Neural cell (in vitro differentiated cells): ENCODE results near the gene ANKRD39.

ENCODE experiments used
- EP300 ChIP-seq: fragments of 450-650 bp; conservative IDR thresholded peaks from 2 replicates; pipeline ENCODE4 v1.6.1; 2014; ENCODE audit warnings: antibody characterized with exemption, mild to moderate bottlenecking, moderate library complexity; ENCODE audit not compliant: poor library complexity, severe bottlenecking
- EZH2 ChIP-seq: fragments of 200-600, 300-800 bp; shearing (Covaris generic), sonication (generic); IDR thresholded peaks from 2 replicates; pipeline ENCODE4 v1.6.1; 2014; ENCODE audit warnings: antibody characterized with exemption, low read length, borderline replicate concordance, mild to moderate bottlenecking; ENCODE audit not compliant: insufficient read depth, poor library complexity, severe bottlenecking
- POLR2AphosphoS5 ChIP-seq: IDR thresholded peaks from 2 replicates; pipeline ENCODE4 v1.6.1; 2012
- RAD21 ChIP-seq: fragments of 450-650 bp; conservative IDR thresholded peaks from 2 replicates; pipeline ENCODE4 v1.6.1; 2014; ENCODE audit warnings: antibody characterized with exemption, mild to moderate bottlenecking, moderate library complexity
- TF ChIP-seq, protein P1 (sequence below): fragments of 450-650 bp; IDR thresholded peaks from 2 replicates; pipeline ENCODE4 v1.5.1; 2014; ENCODE audit warnings: antibody characterized with exemption, mild to moderate bottlenecking, moderate library complexity; ENCODE audit not compliant: poor library complexity, severe bottlenecking

DNA sequence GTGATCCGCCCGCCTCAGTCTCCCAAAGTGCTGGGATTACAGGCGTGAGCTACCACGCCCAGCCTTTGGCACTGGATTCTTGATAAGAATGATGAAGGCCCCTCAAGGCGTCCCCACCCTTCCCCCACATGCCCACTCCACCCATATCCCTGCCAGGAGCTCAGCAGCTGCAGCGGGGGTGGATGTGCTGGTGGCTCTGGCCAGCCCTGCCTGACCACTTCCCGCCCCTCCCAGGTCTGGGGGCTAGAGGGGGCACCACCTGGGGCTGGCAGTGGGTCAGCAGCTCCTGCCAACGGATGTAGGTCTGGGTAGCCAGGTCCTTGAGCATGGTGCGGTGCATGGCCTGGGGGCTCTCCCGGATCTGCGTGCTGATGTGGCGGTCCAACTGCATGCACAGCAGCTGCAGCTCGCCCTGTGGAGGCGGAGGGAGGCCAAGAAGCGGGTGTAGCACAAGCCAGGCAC is 19.8 kb upstream of the ANKRD39 start:
- TF ChIP-seq, protein P1, sequence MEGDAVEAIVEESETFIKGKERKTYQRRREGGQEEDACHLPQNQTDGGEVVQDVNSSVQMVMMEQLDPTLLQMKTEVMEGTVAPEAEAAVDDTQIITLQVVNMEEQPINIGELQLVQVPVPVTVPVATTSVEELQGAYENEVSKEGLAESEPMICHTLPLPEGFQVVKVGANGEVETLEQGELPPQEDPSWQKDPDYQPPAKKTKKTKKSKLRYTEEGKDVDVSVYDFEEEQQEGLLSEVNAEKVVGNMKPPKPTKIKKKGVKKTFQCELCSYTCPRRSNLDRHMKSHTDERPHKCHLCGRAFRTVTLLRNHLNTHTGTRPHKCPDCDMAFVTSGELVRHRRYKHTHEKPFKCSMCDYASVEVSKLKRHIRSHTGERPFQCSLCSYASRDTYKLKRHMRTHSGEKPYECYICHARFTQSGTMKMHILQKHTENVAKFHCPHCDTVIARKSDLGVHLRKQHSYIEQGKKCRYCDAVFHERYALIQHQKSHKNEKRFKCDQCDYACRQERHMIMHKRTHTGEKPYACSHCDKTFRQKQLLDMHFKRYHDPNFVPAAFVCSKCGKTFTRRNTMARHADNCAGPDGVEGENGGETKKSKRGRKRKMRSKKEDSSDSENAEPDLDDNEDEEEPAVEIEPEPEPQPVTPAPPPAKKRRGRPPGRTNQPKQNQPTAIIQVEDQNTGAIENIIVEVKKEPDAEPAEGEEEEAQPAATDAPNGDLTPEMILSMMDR = no peak
- TF ChIP-seq POLR2AphosphoS5 (no peak), EZH2 (no peak), RAD21 (no peak), EP300 (no peak)
